SK-MEL-5 (cell line): ENCODE data around the gene KLF17. TPM values are rescaled to one million over a fixed set of nuclear protein-coding genes. Genes with fewer than 3 reads are reported as not detected.

Experiments used
- small RNA-seq, 2 experiments: library from RNA; depleted of rRNA; stranded (forward); fragments of <200 nt; gene quantifications; one replicate each; pipeline ENCODE3, GENCODE V24; 2014
- total RNA-seq: library from RNA; depleted of rRNA; stranded (reverse); fragments of >200 nt; shearing (Covaris generic); gene quantifications from 2 replicates; pipeline ENCODE4 v1.2.3, GENCODE V29; 2014; rRNA removed

KLF17 gene
- total RNA-seq, 1 experiment from 2014 or later = not detected

Small RNAs within 50 kb of the gene (small RNA-seq; reads per million reads assigned to genes)
- gene AL035417.1 (0 reads per million in 2 experiments), gene OOSP1P1 (0 reads per million in 2 experiments), gene RF00019 (0 reads per million in 2 experiments), gene RN7SL479P (0 reads per million in 2 experiments)

Other genes starting within 250 kb of the KLF17 start
- gene ARTN, start 185.0 kb upstream of the KLF17 start, total RNA-seq = 0.27 TPM in 1 of 2 replicates, not detected in the other
- gene IPO13, start 171.9 kb upstream of the KLF17 start, total RNA-seq = 27.6 and 29.4 TPM in 2 replicates
- 33.6 and 39.4 TPM in 2 replicates for gene DPH2, start 148.8 kb upstream of the KLF17 start, total RNA-seq
- 420 and 460 TPM in 2 replicates for gene ATP6V0B, start 143.9 kb upstream of the KLF17 start, total RNA-seq
- 43.5 and 52.5 TPM in 2 replicates for gene B4GALT2, start 139.6 kb upstream of the KLF17 start, total RNA-seq
- 5.1 and 5.2 TPM in 2 replicates for gene CCDC24, start 127.2 kb upstream of the KLF17 start, total RNA-seq
- 0.27 and 0.77 TPM in 2 replicates for gene SLC6A9, start 87.4 kb upstream of the KLF17 start, total RNA-seq
- gene KLF18, start 22.8 kb downstream of the KLF17 start, total RNA-seq = not detected in 2 replicates
- 3.3 and 3.4 TPM in 2 replicates for gene DMAP1, start 94.7 kb downstream of the KLF17 start, total RNA-seq
- gene ERI3, start 236.4 kb downstream of the KLF17 start, total RNA-seq = 50.2 and 52.8 TPM in 2 replicates